Stimulated activated CD8-positive, alpha-beta memory T cell treated with anti-CD3 and anti-CD28 coated beads, Interleukin-4, amount 100 ng/mL, for 24 hours (primary cell): ENCODE data around the gene EMCN.
"Not testable (repeated sequence)": the region's sequence is repeated elsewhere in the genome, so short reads cannot be mapped to it uniquely, and the experiment has no call there.

Experiments used
- DNase-seq: peaks from one replicate; pipeline ENCODE4 v3.0.0-alpha.2; 2020; ENCODE audit warnings: low read depth

Gene EMCN

GRCh38 chr4:100379583-100380105 is 138.2 kb downstream of the EMCN start:
- no peak for DNase-seq

- no peak for DNase-seq
These were observed 145.4 kb downstream of the EMCN start for GRCh38 chr4:100372432-100372831.

- DNase-seq, result no peak
These were observed 148.0 kb downstream of the EMCN start for GRCh38 chr4:100369871-100370270.

GRCh38 chr4:100367451-100367850 is 150.4 kb downstream of the EMCN start:
- no peak for DNase-seq

- DNase-seq, result no peak
These were observed 151.6 kb downstream of the EMCN start for GRCh38 chr4:100366213-100366612.

- DNase-seq, result no peak
These were observed 155.5 kb downstream of the EMCN start for GRCh38 chr4:100362366-100362765.

GRCh38 chr4:100361336-100361735 is 156.5 kb downstream of the EMCN start:
- no peak for DNase-seq

- DNase-seq, result no peak
These were observed 157.6 kb downstream of the EMCN start for GRCh38 chr4:100360211-100360610.

GRCh38 chr4:100359441-100359840 is 158.4 kb downstream of the EMCN start:
- no peak for DNase-seq

GRCh38 chr4:100357542-100357941 is 160.3 kb downstream of the EMCN start:
- no peak for DNase-seq

GRCh38 chr4:100356172-100356571 is 161.7 kb downstream of the EMCN start:
- no peak for DNase-seq

GRCh38 chr4:100352352-100352751 is 165.5 kb downstream of the EMCN start:
- DNase-seq, result not testable (repeated sequence)

GRCh38 chr4:100348473-100348872 is 169.3 kb downstream of the EMCN start:
- DNase-seq, result no peak

- DNase-seq, result no peak
These were observed 170.6 kb downstream of the EMCN start for GRCh38 chr4:100347241-100347640.

GRCh38 chr4:100345585-100345984 is 172.2 kb downstream of the EMCN start:
- no peak for DNase-seq
